Measurements from ENCODE around the gene TBC1D22A. TPM values are rescaled to one million over a fixed set of nuclear protein-coding genes. Genes with fewer than 3 reads are reported as not detected.

Gene TBC1D22A
- total and polyA plus RNA-seq, 9 of the 15 experiments (the other 6 are each of a cell fraction or from before 2014, with no cell fraction given): 0.20 to 11.5 (median 5.2) TPM

DNA sequence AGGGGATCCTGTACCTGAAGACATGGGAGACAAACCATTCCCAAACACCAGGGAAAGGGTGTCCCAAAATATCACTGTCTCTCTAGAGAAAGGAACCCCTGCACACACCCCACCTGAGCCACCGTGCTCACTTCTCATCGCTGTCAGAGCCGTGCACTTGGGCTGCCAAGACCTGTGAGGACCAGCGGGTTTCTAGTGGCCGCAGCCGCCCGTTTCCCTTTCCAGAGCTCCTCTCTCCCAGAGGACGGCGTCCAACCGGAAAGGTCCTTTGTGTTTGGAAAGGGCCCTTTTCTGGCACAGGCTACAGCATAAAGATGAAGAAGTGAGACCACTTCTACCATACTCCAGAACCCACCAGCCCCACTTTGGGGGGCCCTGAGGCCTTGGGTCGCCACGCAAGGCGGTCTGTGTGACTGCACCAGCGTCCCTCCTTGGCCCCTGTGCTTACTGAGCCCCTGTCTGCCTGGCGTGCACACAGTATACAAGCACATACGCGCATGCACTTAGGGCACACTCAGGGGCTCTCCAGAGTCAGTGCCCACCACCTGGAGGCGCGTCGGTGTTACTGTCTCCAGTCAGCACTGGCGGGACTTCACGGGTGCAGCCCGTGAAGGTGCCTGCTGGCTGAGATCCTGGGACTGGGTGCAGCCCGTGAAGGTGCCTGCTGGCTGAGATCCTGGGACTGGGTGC is 381.8 kb downstream of the TBC1D22A start:
- WGBS (ENCODE audit: insufficient coverage, low coverage, missing lambda C conversion rate): 44% methylated on average over 4 of the region's 24 CpGs
- H3K27ac ChIP-seq (ENCODE audit: extremely low read depth, low read depth, low read length): no peak overlapping the region
- in situ Hi-C loops (cut with MboI) (no loop called here), intact Hi-C loops (cut with micrococcal nuclease) (no loop called here)
- CTCF ChIA-PET (ENCODE audit: low intra/inter-chr PET ratio): no interaction called here
- H2AFZ ChIP-seq (ENCODE audit: low read depth, low read length): no peak overlapping the region
- no peaks in the 10 kb centered on the region for H3K9me3 ChIP-seq (replicated peaks; ENCODE audit: control insufficient read depth, insufficient read depth, low read depth, low read length)
- no peaks in the 10 kb centered on the region for H3K79me2 ChIP-seq (ENCODE audit: control insufficient read depth, insufficient read depth, low read length)
- no peak for DNase-seq (ENCODE audit: extremely low read depth in 1 of 4, low spot score in 3 of 4)
- H4K20me1 ChIP-seq (replicated peaks; ENCODE audit: control insufficient read depth, insufficient read depth, low read length): peaks cover 6% of the 10 kb centered on the region; the same call in 1 of the 2 replicates
- H3K27me3 ChIP-seq (ENCODE audit: control insufficient read depth in 2 of 2, insufficient read depth in 2 of 2, low read length in 2 of 2): no peaks in the 10 kb centered on the region
- no peak for FAIRE-seq
- ATAC-seq: no peak
- no TSS peak for BruUV-seq (replicated peaks)
- no peaks in the 10 kb centered on the region for H3K36me3 ChIP-seq (ENCODE audit: control insufficient read depth, insufficient read depth, low read length)
- H3K4me3 ChIP-seq: no peak overlapping the region
- POLR2A ChIA-PET: interaction anchor here (1.1 to 1.2 kb wide), 2 partner anchors 11 to 12 kb away, joined by 3 read pairs; no protein-coding TSS in a partner anchor
- no peaks in the 10 kb centered on the region for H3K9me1 ChIP-seq (ENCODE audit: control insufficient read depth, insufficient read depth, low read length)
- H3K9ac ChIP-seq (ENCODE audit: insufficient read depth in 1 of 2, low read depth in 2 of 2, low read length in 2 of 2): no peak overlapping the region
- peaks cover 0 to 10% of the 10 kb centered on the region in 2 experiments; a peak in 2 of 5 replicates for H3K4me1 ChIP-seq (replicated peaks in 1 of 2; ENCODE audit: control insufficient read depth in 2 of 2, insufficient read depth in 2 of 2, low read length in 2 of 2)
- no peak overlapping the region for H3K4me2 ChIP-seq (ENCODE audit: insufficient read depth, low read length)
- no peak for TF ChIP-seq KLF6 (CRISPR knock-in tag; IDR thresholded peaks at IDR 0.05; ENCODE audit: borderline replicate concordance)
- no peak for TF ChIP-seq KLF10 (CRISPR knock-in tag; IDR thresholded peaks at IDR 0.05)
- TF ChIP-seq ZNF644 (tag; IDR thresholded peaks at IDR 0.05; ENCODE audit: low read depth): no peak
- TF ChIP-seq, protein P1, sequence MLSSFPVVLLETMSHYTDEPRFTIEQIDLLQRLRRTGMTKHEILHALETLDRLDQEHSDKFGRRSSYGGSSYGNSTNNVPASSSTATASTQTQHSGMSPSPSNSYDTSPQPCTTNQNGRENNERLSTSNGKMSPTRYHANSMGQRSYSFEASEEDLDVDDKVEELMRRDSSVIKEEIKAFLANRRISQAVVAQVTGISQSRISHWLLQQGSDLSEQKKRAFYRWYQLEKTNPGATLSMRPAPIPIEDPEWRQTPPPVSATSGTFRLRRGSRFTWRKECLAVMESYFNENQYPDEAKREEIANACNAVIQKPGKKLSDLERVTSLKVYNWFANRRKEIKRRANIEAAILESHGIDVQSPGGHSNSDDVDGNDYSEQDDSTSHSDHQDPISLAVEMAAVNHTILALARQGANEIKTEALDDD (IDR thresholded peaks at IDR 0.05): no peak
- TF ChIP-seq TBP (optimal IDR thresholded peaks at IDR 0.05; ENCODE audit: low read depth, low read length): no peak
- TF ChIP-seq, protein P2, sequence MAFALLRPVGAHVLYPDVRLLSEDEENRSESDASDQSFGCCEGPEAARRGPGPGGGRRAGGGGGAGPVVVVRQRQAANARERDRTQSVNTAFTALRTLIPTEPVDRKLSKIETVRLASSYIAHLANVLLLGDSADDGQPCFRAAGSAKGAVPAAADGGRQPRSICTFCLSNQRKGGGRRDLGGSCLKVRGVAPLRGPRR (CRISPR knock-in tag; IDR thresholded peaks at IDR 0.05): no peak
- TF ChIP-seq CBX3 (IDR thresholded peaks at IDR 0.05; ENCODE audit: borderline replicate concordance in 1 of 2, low read length in 2 of 2): no peak
- TF ChIP-seq MTA3 (IDR thresholded peaks at IDR 0.05; ENCODE audit: borderline replicate concordance): no peak
- TF ChIP-seq, protein P3, sequence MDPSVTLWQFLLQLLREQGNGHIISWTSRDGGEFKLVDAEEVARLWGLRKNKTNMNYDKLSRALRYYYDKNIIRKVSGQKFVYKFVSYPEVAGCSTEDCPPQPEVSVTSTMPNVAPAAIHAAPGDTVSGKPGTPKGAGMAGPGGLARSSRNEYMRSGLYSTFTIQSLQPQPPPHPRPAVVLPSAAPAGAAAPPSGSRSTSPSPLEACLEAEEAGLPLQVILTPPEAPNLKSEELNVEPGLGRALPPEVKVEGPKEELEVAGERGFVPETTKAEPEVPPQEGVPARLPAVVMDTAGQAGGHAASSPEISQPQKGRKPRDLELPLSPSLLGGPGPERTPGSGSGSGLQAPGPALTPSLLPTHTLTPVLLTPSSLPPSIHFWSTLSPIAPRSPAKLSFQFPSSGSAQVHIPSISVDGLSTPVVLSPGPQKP (CRISPR knock-in tag; IDR thresholded peaks at IDR 0.05): no peak
- TF ChIP-seq ZSCAN29 (IDR thresholded peaks at IDR 0.05): no peak
- TF ChIP-seq HDAC6 (IDR thresholded peaks at IDR 0.05; ENCODE audit: low read depth, low read length): no peak
- no peak for TF ChIP-seq NR4A1 (CRISPR knock-in tag; IDR thresholded peaks at IDR 0.05)
- TF ChIP-seq NR4A1 (tag; IDR thresholded peaks at IDR 0.05): no peak
- TF ChIP-seq DPF2 (IDR thresholded peaks at IDR 0.05): no peak
- TF ChIP-seq TAF9B (IDR thresholded peaks at IDR 0.05; ENCODE audit: partially characterized antibody): no peak
- TF ChIP-seq BMI1 (IDR thresholded peaks at IDR 0.05; ENCODE audit: low read length): no peak
- TF ChIP-seq SMAD3 (CRISPR knock-in tag; conservative IDR thresholded peaks at IDR 0.05): no peak
- TF ChIP-seq, protein P4, sequence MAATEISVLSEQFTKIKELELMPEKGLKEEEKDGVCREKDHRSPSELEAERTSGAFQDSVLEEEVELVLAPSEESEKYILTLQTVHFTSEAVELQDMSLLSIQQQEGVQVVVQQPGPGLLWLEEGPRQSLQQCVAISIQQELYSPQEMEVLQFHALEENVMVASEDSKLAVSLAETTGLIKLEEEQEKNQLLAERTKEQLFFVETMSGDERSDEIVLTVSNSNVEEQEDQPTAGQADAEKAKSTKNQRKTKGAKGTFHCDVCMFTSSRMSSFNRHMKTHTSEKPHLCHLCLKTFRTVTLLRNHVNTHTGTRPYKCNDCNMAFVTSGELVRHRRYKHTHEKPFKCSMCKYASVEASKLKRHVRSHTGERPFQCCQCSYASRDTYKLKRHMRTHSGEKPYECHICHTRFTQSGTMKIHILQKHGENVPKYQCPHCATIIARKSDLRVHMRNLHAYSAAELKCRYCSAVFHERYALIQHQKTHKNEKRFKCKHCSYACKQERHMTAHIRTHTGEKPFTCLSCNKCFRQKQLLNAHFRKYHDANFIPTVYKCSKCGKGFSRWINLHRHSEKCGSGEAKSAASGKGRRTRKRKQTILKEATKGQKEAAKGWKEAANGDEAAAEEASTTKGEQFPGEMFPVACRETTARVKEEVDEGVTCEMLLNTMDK (IDR thresholded peaks at IDR 0.05; ENCODE audit: borderline replicate concordance, insufficient read depth, low read depth, low read length, poor library complexity, severe bottlenecking): no peak

Measured in K562 (cell line).